ENCODE results near the gene GPN2. TPM values are rescaled to one million over a fixed set of nuclear protein-coding genes. Genes with fewer than 3 reads are reported as not detected.
A peak's percentile ranks its signal among the peaks of the same experiment; 100 is the strongest.

The GPN2 gene
- polyA plus RNA-seq, 3 donors = 8.3 to 15.9 (median 9.6) TPM

GRCh38 chr1:26864610-26865480, 25.2 kb downstream of the GPN2 start:
- Mint-ChIP-seq H3K27me3 (ENCODE audit: low read depth in 3 of 3) (peaks cover 5 to 8% (median 6%) of the 10 kb centered on the region in 3 donors), H3K4me1 (peaks cover 28% of the 10 kb centered on the region), H3K27ac (peak overlapping the region; percentile 63 to 93 (median 81)), H3K36me3 (no peaks in the 10 kb centered on the region), H3K9me3 (peaks cover 0 to 2% (median 0%) of the 10 kb centered on the region in 7 donors), H3K4me3 (peak overlapping the region; percentile 93 to 96)
- Histone ChIP-seq H3K4me2 (replicated peaks; ENCODE audit: extremely low read depth, low read length, poor library complexity, severe bottlenecking) (peak overlapping the region; percentile 93), H4K20me1 (ENCODE audit: insufficient read depth, low read length) (no peaks in the 10 kb centered on the region), H3K79me2 (ENCODE audit: insufficient read depth, low read length) (no peaks in the 10 kb centered on the region), H3K9ac (ENCODE audit: insufficient read depth, low read length, poor library complexity, severe bottlenecking) (peak overlapping the region; percentile 80), H2AFZ (ENCODE audit: insufficient read depth, low read depth, low read length, poor library complexity, severe bottlenecking) (peak overlapping the region; percentile 95), H3K4me1 (ENCODE audit: control insufficient read depth in 1 of 2, insufficient read depth in 2 of 2, low read length in 2 of 2) (peaks cover 15 to 28% of the 10 kb centered on the region in 2 donors), H3K27me3 (ENCODE audit: control insufficient read depth in 2 of 2, insufficient read depth in 2 of 2, low read length in 2 of 2) (no peaks in the 10 kb centered on the region), H3K27ac (ENCODE audit: low read depth in 1 of 2, low read length in 2 of 2) (peak overlapping the region; percentile 2 to 75), H3K4me3 (replicated peaks in 1 of 3; ENCODE audit: low read depth in 2 of 3, low read length in 3 of 3) (peak overlapping the region; percentile 58 to 97 (median 81)), H3K9me3 (replicated peaks in 1 of 2; ENCODE audit: control insufficient read depth in 1 of 2, insufficient read depth in 1 of 2, low read length in 2 of 2) (no peaks in the 10 kb centered on the region), H3K36me3 (replicated peaks in 1 of 2; ENCODE audit: control insufficient read depth in 1 of 2, insufficient read depth in 2 of 2, low read length in 2 of 2) (no peaks in the 10 kb centered on the region)
- peak; percentile 87 to 93 (median 91) for DNase-seq
- intact Hi-C loops (cut with micrococcal nuclease) = loop anchor here in 1 of 2 donors (5.0 kb wide), 1 partner anchor 38 kb away; the partner anchor contains the start of gene ZDHHC18
- under 1% methylated on average over 75 of the region's 75 CpGs for WGBS (ENCODE audit: insufficient coverage)
- TF ChIP-seq CTCF (IDR thresholded peaks at IDR 0.05) = no peak

- Mint-ChIP-seq H3K27me3 (ENCODE audit: low read depth in 3 of 3) (peaks cover 5 to 8% (median 6%) of the 10 kb centered on the region in 3 donors), H3K36me3 (no peaks in the 10 kb centered on the region), H3K4me3 (no peak overlapping the region), H3K9me3 (peaks cover 0 to 2% (median 0%) of the 10 kb centered on the region in 7 donors), H3K27ac (no peak overlapping the region), H3K4me1 (peaks cover 28% of the 10 kb centered on the region)
- intact Hi-C loops (cut with micrococcal nuclease) = loop anchor here in 1 of 2 donors (5.0 kb wide), 1 partner anchor 36 kb away; the partner anchor contains the start of gene ZDHHC18
- no peaks in the 10 kb centered on the region for H4K20me1 ChIP-seq (ENCODE audit: insufficient read depth, low read length)
- peak overlapping the region; percentile 56 for H3K9ac ChIP-seq (ENCODE audit: insufficient read depth, low read length, poor library complexity, severe bottlenecking)
- H3K36me3 ChIP-seq (replicated peaks in 1 of 2; ENCODE audit: control insufficient read depth in 1 of 2, insufficient read depth in 2 of 2, low read length in 2 of 2) = no peaks in the 10 kb centered on the region
- 88% methylated on average over 5 of the region's 20 CpGs for WGBS (ENCODE audit: insufficient coverage)
- peak overlapping the region; percentile 95 for H2AFZ ChIP-seq (ENCODE audit: insufficient read depth, low read depth, low read length, poor library complexity, severe bottlenecking)
- no peaks in the 10 kb centered on the region for H3K27me3 ChIP-seq (ENCODE audit: control insufficient read depth in 2 of 2, insufficient read depth in 2 of 2, low read length in 2 of 2)
- DNase-seq = no peak
- H3K4me1 ChIP-seq (ENCODE audit: control insufficient read depth in 1 of 2, insufficient read depth in 2 of 2, low read length in 2 of 2) = peaks cover 15 to 28% of the 10 kb centered on the region in 2 donors
- peak overlapping the region in 2 of 3 experiments; percentile 58 to 97 for H3K4me3 ChIP-seq (replicated peaks in 1 of 3; ENCODE audit: low read depth in 2 of 3, low read length in 3 of 3)
- peak overlapping the region; percentile 93 for H3K4me2 ChIP-seq (replicated peaks; ENCODE audit: extremely low read depth, low read length, poor library complexity, severe bottlenecking)
- no peak for TF ChIP-seq CTCF (IDR thresholded peaks at IDR 0.05)
- H3K9me3 ChIP-seq (replicated peaks in 1 of 2; ENCODE audit: control insufficient read depth in 1 of 2, insufficient read depth in 1 of 2, low read length in 2 of 2) = no peaks in the 10 kb centered on the region
- no peaks in the 10 kb centered on the region for H3K79me2 ChIP-seq (ENCODE audit: insufficient read depth, low read length)
- H3K27ac ChIP-seq (ENCODE audit: low read depth in 1 of 2, low read length in 2 of 2) = no peak overlapping the region
Measured at GRCh38 chr1:26863685-26864077, 26.4 kb downstream of the GPN2 start.
